Activated CD4-positive, alpha-beta T cell treated with anti-CD3 and anti-CD28 coated beads for 24 hours (primary cell): ENCODE results near the gene P2RY6.

ENCODE experiments used
- DNase-seq, 2 donors: peaks; one replicate each; pipeline ENCODE4 v3.0.0-alpha.2; 2020; ENCODE audit warnings: low read depth in 2 of 2

Gene P2RY6

DNA sequence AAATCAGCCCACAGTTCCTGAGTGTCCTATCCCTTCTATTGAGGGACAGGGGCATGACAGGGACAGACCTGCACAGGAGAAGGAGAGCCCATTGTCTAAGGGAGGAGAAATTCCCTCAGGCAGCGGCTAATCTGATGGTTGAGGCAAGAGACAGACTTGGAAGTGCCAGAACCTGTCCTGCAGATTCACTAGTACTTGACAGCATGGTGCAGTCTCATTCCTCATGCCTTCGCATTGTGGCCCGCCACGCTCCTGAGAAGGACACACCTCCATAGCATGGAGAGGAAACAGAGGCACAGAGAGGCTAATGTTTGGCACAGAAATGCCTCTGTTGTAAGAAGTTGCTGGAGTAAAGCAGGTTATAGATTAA is 3.2 kb downstream of the P2RY6 start:
- DNase-seq, result no peak

DNA sequence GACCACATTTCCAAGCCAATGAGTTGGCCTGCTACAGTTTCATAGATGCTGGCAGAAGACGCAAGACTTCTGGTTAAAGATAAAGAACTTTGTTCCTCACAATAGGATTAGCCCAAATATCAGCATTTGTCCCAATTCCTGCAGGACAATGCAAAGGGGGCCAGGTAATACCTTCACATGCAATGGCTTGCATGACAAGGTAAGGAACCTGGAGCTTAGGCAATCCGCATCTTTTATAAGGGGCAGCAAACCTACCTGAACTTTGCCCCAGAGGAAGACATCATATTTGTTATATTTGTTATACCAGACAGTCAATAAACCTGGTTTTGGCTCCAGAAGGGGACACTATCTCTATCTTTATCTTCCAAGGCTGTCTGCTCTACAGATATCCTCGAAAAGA is 5.3 kb downstream of the P2RY6 start:
- no peak for DNase-seq

GRCh38 chr11:73280626-73281025 is 8.5 kb downstream of the P2RY6 start:
- DNase-seq, result no peak

- DNase-seq, result no peak
Observed at GRCh38 chr11:73281201-73281741, 9.1 kb downstream of the P2RY6 start.

GRCh38 chr11:73281796-73282660 is 9.9 kb downstream of the P2RY6 start:
- DNase-seq, result no peak

GRCh38 chr11:73283276-73284000 is 11.3 kb downstream of the P2RY6 start:
- no peak for DNase-seq

DNA sequence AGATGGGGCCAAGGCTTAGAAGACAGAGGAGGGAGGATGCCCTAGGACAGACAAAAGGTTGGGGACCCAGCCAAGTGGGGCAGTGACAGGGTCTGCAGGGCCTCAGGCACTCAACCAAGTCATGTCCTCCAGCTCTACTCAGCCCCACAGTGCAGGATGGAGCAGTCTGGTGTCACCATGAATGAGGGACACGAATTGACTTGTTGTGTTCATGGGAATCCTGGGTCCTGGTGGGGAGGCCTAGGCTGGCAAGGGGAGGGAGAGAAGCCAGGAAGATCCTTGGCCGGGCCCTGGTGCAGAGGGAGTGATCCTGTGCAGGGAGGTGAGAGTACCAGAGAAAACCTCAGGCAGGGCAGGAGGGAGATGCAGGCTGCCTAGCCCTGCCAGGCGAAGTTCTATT is 12.0 kb downstream of the P2RY6 start:
- no peak for DNase-seq

GRCh38 chr11:73285721-73286120 is 13.6 kb downstream of the P2RY6 start:
- DNase-seq, result no peak

DNA sequence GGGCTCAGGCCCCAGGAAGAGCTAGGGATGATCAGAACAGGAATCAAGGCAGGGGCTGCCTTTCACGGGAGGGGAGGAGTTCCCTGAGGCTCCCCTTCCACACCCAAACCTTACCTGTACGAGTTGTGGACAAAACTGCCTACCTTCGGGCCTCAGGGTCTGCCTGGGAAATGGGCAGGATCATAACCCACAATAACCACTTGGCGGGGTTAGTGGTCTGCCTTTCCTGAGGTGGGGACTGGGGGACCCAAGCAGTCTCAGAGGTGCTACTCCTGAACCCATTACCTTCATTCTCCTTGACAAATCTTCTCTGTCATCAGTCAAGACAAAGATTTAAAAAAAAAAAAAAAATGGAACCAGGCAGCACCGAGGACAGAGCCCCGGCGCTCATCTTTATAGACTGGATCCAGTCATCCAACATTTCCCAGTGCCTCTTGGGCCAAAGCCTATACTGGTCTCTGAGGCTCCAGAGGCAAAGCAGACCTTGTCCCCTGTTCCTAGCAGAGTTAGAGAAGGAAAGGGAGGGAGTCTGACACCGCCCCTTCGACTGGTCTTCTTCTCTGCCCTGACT is 14.2 kb downstream of the P2RY6 start:
- DNase-seq, result no peak

GRCh38 chr11:73287400-73288101 is 15.4 kb downstream of the P2RY6 start:
- no peak for DNase-seq

GRCh38 chr11:73288192-73288872 is 16.2 kb downstream of the P2RY6 start:
- no peak for DNase-seq

GRCh38 chr11:73288873-73289707 is 17.0 kb downstream of the P2RY6 start:
- peak; percentile 23 to 29 for DNase-seq

DNA sequence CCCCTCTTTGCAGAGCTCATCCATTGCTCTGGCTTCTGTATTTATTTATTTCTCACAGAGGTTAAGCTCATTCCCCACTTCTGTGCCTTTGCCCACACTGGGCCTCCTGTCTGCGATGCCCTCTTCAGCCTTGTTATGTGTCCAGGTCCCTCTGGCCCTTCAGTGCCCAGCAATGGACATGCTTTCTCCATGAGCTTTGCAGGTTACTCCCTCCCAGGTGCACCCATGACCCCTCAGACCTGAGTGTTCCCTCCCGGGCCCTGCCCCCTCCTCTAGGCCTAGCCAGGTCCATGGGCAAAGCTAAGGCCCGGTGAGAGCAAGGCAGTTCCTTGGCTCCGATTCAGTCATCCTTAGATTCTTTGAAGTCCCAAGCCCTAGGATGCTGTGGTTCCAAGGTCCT is 18.4 kb downstream of the P2RY6 start:
- DNase-seq, result no peak

GRCh38 chr11:73291196-73291595 is 19.1 kb downstream of the P2RY6 start:
- DNase-seq, result no peak

DNA sequence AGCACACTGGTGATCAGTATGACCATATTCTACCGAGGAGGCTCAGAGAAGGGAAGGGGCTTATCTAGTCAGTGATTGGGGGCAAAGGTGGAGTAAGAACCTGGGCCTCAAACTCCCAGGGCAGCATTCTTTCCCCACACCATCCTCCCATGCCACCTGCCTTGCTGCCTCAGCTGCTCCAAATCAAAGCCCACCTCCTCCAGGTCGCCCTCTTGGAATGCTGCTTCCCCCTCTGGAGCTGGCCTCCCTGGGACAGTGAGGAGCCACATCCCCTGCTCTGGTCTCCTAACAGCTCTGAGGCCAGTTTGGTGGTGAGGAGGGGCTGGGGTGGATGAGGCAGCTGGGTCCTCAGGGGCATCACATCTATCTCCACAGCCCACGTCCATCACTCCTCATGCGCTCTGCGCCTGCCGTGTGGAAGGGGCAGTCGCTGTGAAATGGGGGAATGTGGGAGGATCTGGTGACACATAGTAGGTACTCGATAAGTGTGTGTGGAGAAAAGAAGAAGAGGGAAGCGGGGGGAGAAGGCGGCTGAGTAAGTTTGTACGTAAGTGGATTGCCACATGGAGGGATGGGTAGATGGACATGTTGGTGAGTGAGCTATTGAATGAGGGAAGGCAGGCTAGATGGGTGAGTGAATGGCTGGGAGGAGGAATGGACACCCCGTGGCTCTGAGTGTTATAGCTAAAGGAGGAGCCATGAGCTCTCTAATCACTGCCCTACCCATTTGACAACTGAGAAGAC is 19.8 kb downstream of the P2RY6 start:
- DNase-seq, result no peak

DNA sequence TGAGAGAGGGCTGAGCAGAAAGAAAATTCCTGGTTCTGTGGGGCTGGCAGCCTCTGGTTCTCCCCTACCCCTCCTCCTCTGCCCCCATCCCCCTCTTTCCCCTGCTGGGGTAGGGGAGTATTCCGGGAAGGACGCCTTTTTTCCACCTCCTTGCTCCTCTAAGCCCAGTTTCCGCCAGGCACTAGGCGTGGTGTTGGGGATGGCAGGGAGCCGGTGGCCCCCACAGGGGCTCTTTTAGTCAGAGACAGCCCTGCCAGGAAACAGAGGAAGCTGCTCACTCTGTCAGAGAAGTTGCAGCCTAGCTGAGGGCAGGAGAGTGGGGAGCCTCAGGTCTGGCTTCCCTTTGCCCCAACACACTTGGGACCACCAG is 20.4 kb downstream of the P2RY6 start:
- DNase-seq, result no peak

DNA sequence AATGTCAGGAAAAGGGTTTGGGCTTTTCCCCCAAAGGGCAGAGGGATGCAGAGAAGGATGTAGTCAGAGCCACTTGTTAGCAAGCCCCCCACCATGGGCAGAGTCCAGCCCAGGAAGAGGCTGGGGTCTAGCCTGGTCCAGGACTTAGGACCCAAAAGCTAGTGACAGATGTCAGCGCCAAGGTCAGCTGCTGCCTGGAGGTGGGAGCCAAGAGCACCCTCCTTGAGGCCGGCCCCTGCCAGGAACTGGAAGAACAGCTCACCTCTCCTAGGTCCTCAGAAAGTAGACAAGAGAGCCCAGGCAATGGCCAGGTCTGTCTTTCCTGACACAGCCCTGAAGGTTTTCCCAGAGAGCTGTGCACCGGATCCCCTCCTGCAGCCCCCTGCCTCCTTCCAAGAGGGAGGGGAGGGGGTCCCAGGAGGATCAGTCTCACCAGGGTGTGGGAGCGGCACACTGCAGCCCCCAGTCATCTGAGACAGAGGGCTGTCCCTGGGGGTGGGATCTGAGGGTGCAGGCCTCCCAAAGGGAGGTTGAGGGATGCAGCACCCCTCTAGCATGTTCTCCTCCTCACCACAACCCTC is 21.3 kb downstream of the P2RY6 start:
- no peak for DNase-seq

GRCh38 chr11:73294604-73295003 is 22.5 kb downstream of the P2RY6 start:
- no peak for DNase-seq

GRCh38 chr11:73295241-73295995 is 23.3 kb downstream of the P2RY6 start:
- peak; percentile 66 to 71 for DNase-seq
